GM18861 (cell line): ENCODE results near the gene LDLRAD4.

Source experiments
- ATAC-seq: cut with Tn5 transposase; IDR thresholded peaks from one replicate; pipeline ENCODE4 v1.9.1; 2021; ENCODE audit not compliant: unreplicated experiment

Gene LDLRAD4

DNA sequence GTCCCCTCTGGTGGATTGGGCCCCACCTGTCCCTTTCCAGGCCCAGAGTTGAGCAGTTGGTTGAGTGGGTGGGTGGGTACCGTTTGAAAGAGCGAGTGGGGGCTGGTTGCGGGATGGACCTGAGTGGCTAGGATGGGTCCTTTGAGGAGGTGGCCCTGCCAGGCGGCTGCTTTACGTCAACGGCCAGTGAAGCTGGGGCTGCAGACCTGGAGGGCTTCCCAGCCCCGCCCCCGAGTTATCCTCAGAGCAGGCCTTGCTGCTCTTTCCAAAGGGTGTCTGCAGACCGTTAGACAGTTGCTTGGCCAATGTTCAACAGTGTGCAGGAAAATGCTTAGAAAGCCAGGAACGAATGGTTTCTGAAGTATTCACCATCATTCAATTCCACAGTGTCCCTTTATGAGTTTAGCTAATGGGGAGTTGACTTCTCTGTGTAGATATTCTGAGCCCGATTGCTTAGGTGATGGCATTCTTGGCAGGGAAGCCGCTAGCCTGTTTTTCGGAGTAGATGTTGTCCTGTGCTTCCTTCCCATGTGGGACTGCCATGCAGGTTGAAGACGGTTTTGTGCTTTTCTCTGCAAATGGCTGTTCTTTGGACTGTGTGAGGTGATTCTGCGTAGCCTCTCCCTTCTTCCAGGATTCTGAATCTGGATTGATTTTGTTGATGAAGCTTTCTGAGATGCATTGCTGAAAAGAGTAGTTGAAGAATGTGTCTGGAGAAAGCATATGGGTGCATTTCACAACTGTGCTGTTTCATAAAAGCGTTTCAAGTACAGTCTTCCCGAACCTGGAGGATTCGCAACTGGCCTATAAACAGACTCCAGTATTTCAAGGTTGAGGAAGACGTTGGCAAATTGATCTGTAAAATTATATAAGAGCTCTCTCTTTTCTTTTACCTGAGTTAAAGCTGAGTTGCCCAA lies 45.8 kb downstream of the LDLRAD4 start:
- ATAC-seq = no peak

DNA sequence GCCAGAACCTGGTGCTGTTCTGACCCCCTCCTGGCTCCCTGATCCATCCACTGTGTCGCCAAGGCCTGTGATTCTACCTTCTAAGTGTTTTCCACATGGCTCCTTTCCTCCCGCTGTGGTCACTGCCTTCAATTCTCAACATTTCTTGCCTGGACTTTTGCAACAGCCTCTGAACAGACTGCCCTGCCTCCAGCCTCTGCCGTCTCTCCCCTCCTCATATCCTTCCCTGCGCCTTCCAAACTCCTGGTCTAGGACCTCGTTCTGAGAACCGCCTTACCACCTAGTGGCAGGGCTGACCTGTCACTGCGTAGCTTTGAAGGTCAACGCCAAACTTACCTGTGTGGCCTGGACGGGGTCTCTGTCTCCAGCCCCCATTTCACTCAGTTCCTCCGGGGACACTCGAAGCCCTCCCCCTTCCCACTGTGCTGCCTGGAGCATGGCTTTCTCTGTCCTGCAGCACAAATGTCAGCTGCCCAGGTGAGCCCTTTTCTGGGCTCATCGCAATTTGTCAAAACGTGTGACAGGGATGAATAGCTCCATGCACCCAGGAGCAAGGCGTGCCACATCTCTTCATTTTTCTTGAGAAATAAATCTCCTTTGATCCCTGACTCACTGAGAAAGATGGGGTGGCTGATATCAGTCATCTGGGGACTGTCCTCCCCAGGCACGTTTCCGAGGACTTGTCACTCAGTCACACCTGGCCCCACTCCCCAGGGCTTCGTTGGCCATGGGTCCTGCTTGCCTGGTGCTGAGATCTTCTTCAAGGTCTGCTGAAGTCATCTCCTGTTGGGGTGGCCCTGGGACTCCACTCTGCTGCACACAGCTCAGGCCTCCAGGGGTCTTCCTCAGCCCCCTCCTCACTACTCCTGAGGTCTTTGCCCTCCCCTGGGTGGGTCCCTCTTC lies 46.7 kb downstream of the LDLRAD4 start:
- ATAC-seq = no peak

DNA sequence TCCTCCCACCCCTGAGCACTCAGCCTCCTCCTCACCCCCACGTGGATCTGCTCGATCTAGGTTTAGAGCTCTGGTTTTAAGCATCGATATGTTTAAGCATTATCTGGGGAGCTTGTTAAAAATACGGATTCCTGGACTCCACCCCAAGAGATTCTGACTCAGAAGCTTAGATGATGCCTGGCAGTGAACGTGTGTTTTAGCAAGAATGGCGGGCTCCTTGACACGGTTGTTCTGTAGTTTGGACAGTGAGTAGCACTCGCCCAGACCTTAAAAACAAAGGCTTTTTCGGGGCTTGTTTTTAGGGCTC lies 47.3 kb downstream of the LDLRAD4 start:
- no peak for ATAC-seq

DNA sequence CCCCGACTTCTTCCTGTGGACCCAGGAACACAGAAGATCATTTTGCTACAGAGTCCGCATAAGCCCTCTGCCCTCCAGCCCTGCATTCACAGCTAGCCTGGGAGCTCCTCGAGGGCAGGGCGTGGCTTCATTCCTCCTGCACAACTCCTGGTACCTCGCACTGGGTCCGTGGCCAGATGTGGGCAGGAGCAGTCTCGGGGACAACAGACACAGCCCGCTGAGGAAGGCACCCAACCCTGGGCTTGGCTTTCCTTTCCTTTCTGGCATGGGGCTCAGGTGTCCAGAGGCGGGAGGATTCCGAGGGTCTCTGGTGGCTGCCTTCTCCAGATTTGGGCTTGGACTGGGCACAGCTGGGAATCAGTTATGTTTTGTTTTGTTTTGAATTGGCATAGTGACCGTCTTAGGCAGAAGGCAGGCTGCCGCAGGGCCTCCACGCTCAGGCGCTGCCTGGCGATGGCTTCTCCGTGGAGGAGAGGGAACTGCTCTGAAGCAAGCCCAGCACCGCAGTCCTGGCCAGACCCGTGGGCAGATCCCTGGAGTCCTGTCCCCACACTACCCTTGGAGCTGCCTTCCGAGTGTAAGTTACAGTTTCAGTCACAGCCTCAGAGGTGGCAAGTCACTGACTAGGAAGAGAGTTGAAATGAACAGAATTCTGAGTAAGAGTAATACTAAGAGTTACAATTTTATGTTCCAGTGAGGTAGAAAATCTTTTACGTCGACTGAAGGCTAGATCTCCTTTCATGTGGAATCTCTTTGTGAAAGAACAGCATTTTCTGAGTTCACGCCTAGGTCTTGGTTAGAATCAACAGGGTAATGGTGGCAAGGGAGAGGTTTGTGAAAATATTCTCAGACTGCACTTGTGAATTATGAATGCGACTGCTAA lies 47.9 kb downstream of the LDLRAD4 start:
- ATAC-seq = no peak

DNA sequence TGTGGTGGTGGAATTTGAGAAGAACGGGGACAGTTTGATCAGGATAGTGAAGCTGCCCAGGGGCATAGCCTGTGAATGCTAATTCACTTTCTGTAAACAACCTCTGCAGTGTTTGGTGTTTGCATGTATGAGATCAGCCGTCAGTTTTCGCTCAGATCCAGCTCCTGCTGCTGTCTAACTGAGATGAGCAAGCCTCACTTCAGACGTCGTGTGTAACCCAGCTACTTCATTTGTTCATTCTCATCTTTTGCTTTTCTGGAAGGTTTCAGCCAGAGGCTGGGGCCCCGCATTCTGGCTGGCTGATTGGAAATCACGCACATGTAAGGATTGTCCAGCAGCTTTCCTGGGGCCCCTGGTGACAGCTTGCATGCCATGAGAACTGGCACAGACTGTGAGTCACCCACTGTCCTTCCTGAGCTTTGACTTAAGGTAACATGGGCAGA lies 48.9 kb downstream of the LDLRAD4 start:
- no peak for ATAC-seq

DNA sequence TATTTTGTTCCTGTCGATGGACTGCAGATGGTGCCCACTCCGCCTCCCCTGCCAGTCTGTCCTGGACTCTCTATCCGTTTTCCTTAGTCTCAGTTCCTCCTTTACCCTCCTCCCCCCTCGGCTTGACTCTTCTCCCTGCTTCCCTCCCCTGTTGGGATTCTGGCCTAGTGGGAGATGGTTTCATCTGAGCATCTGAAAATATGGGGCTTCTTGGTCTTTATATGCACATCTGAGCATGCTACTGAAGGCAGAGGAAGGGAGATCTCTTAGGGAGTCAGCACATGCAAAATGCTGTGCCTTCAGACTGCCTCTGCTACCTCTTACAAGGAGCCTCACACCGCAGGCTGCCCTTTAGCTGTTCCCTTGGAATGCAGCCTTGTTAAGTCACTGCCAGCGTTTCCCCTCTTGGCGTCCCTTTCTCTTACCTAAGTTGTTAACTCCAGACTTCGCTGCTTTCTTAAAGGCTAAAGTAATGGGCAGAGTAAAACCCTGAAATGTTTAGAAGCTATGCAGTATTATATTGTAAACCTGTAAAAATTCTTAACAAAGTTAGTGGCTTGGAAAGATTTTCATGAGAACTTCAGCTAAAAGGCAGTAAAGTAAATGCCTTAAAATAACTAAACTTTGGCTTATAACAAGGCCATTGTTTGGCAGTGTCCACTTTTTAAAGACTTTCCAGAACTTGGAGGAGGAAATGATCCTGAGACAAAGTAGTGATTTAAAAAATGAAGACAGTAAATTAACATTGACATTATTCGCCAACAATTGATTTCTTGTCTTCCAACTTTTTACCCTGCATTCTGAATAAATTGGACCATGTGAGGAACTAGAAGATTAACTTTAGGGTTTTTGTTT lies 49.8 kb downstream of the LDLRAD4 start:
- ATAC-seq = no peak

DNA sequence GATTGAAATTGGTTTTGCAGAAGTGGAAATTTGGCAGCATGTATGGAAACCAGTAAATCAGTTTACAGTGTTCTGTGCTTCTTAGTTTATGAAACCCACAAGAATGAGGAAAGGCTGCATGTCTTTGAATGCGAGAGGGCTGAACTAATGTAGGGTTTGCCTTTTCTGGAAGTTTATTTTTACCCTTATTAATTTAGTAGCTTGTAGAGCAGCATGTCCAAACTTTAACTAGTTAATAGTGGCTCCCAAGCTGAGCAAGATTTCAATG lies 50.4 kb downstream of the LDLRAD4 start:
- no peak for ATAC-seq

DNA sequence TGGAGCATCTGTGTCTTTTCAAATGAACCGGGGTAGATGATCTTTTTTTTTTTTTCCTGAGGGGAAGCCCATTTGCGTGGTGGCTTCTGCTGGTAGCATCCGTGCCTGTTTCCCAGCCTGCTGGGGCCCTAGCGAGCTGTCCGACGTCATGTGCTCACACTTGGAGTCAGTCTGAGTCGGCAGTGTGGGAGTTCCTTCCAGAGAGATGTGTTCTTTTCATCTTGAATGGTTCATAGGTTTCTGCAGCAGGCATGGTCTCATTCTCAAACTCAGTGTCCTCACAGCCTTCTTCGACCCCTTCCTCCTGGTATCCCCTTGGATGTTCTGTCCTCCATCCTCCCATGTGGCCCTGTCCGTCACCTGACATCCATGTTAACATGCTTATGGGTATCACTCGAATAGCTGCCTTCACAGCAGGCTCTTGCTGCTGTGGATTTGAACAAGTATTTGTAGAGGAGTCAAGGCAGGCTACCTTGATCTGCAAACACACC lies 51.0 kb downstream of the LDLRAD4 start:
- no peak for ATAC-seq

GRCh38 chr18:13270279-13270855 lies 51.8 kb downstream of the LDLRAD4 start:
- no peak for ATAC-seq

DNA sequence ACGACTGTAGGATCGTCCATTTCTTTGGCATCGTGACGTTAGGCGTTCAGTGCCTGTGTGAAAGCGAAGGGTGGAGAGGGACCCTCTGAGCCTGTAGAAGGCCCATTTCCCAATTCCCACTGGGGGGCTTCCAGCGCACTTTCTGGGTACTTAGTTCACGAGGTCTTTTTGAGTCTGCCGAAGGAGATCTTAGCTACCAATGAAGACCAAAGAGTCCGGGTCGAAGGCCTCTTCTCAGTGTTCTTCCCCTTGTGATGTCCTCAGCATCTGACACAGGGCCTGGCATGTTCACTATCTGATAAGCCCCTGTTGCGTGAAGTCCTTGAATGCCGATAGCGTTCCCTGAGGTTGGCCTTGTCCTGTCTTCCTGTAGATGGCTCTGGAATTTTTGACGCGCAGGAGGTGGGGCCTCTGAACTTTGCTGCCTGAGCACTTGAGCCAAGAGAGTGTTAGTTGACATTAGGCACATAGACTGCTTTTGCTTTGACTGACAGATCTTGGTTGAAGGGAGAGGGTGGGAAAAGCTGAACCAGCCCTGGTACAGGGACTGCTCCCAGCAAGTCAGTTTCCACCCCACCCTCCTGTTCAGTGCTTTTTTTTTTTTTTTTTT lies 52.8 kb downstream of the LDLRAD4 start:
- ATAC-seq = no peak

GRCh38 chr18:13272416-13272815 lies 53.9 kb downstream of the LDLRAD4 start:
- no peak for ATAC-seq

- no peak for ATAC-seq
Observed at GRCh38 chr18:13273800-13274199, 55.2 kb downstream of the LDLRAD4 start.

DNA sequence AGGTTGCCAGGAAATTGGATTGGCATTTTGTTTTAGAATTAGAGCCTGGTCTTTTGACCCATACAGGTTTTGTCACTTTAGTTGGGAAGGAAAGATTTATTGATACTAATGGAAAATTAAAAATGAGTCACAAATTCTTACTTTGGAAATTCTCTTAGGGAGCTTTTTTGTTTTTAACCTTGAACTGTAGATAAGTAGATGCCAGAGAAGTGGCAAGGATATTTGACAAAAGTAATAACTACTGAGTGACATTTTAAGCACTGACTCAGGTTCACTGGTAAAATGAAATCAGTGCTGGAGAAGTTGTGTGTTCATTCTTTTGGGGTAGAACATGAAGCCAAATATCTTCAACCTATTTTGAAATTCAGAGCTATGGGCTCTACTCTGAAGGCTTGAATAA lies 56.5 kb downstream of the LDLRAD4 start:
- ATAC-seq = no peak

- ATAC-seq = no peak
Observed at GRCh38 chr18:13276530-13277520, 58.3 kb downstream of the LDLRAD4 start.

DNA sequence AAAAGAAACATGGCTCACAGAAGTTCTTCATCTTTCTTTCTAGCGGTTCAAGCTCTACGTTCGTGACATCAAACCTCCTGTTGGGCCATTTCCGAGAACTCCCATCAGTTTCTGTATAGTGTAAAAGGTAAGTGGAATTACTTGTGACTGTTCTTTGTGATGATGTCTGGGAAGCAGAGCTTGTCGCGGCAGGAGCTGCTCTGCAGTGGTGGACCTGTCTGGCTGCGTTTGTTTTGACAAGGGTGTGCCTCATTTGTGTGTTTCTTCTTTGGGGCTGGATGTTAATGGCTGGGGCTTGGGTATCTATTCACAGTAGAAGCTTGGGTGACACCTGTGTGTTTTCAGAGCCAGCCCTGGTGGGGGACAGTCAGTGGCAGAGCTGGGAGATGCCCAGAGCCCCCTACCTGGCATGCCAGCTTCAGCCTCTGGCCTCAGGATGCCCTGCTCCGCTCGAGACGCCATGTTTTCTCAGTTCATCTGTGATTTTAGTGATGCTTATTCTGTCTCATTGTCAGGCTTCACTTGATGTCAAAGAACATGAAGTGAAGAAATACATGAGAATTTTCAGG lies 59.6 kb downstream of the LDLRAD4 start:
- ATAC-seq = no peak

DNA sequence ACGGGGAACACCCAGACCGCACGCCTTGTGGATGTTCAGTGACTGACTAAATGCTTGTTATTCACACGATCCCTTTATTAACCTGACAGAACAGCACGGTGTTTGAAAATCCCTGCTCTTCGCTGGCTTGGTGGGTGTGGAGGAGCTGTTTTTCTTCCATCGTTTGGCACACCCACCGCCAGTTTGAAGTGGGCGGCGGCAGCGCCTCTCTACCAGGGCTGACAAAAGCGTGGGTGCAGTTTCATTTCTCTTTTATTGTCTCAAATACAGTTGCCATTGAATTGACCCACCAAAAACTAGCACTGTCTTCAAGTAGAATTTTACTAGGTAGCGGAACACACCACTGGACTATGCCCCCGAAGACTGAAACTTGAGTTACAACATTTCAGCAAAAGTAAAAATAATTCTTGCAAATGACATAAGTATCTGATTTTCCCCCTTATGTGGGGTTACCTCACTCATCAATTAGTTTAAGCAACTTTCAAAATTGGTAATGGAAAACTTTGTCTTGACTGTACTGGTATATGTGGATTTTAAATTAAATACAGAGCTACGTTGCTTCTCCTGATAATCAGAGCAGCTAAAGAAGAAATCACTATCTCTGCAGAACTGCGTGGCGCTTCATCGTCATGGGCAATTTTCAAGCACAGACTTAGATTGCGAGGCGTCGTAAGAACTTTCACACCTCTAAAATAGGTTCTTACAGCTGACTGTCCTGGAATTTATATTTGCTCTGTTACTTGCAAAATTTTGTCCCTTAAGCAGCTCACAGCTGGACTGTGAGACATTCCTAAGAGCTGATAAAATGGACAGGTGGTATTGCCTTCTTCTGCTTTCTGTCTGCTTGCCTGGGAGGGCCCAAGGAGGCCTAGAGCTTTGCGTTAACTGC lies 60.9 kb downstream of the LDLRAD4 start:
- peak; percentile 84 for ATAC-seq
